Sigmoid colon (tissue), 4 donors: ENCODE measurements around the gene FOXL3.

ENCODE experiments used
- EP300 ChIP-seq, 4 donors: sonication (generic); formaldehyde crosslinking; IDR thresholded peaks; one replicate each; pipeline ENCODE4 v1.6.1; 2017; ENCODE audit warnings: antibody characterized with exemption in 4 of 4
- POLR2A ChIP-seq, 2 donors: fragments of 450-650 bp; IDR thresholded peaks; one replicate each; pipeline ENCODE4 v1.6.1; 2016; ENCODE audit warnings: antibody characterized with exemption in 2 of 2, mild to moderate bottlenecking in 2 of 2, moderate library complexity in 2 of 2
- POLR2AphosphoS5 ChIP-seq, 4 donors: sonication (generic); formaldehyde crosslinking; IDR thresholded peaks; one replicate each; pipeline ENCODE4 v1.6.1; 2017; ENCODE audit warnings: antibody characterized with exemption in 4 of 4
- TF ChIP-seq, protein P1 (sequence below), 4 experiments: fragments of 450-650 bp in 3 of 4; fragments of 200-600 bp in 1 of 4; IDR thresholded peaks; one replicate each; pipeline ENCODE4 v1.5.1; 2016 to 2019; ENCODE audit warnings: antibody characterized with exemption in 4 of 4, mild to moderate bottlenecking in 3 of 4, moderate library complexity in 2 of 4

DNA sequence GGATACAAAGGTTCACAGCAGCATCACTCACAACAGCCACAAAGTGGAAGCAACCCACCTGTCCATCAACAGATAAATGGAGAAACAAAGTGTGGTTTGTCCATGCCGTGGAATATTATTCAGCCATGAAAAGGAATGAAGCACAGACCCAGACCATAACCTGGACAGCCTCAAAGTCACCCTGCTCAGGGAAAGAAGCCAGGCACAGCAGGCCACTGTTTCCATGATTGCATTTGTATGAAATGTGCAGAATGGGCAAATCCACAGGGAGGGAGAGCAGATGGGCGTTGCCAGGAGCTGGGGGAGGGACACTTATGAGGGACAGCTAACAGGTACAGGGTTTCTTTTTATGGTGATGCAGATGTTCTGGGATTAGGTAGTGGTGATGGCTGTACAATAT, 30.3 kb downstream of the FOXL3 start:
- TF ChIP-seq EP300 (IDR thresholded peaks at IDR 0.05) (no peak), POLR2A (IDR thresholded peaks at IDR 0.05) (no peak), POLR2AphosphoS5 (IDR thresholded peaks at IDR 0.05) (no peak)
- TF ChIP-seq, protein P1, sequence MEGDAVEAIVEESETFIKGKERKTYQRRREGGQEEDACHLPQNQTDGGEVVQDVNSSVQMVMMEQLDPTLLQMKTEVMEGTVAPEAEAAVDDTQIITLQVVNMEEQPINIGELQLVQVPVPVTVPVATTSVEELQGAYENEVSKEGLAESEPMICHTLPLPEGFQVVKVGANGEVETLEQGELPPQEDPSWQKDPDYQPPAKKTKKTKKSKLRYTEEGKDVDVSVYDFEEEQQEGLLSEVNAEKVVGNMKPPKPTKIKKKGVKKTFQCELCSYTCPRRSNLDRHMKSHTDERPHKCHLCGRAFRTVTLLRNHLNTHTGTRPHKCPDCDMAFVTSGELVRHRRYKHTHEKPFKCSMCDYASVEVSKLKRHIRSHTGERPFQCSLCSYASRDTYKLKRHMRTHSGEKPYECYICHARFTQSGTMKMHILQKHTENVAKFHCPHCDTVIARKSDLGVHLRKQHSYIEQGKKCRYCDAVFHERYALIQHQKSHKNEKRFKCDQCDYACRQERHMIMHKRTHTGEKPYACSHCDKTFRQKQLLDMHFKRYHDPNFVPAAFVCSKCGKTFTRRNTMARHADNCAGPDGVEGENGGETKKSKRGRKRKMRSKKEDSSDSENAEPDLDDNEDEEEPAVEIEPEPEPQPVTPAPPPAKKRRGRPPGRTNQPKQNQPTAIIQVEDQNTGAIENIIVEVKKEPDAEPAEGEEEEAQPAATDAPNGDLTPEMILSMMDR (IDR thresholded peaks at IDR 0.05): no peak
